Measurements from ENCODE around the gene CLPX.

The CLPX gene

DNA sequence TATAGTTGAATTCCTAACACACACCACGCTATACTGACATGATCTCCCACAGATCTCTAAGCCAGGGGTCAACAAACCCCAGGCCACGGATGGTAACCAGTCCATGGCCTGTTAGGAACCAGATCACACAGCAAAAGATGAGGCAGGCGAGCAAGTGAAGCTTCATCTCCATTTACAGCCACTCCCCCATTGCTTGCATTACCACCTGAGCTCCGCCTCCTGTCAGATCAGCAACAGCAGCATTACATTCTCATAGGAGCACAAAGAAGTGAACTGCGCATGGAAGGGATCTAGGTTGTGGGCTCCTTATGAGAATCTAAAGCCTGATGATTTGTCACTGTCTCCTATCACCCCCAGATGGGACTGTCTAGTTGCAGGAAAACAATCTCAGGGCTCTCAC lies 54.2 kb downstream of the CLPX start:
- Histone ChIP-seq H3K4me3 (ENCODE audit: insufficient read length, low read depth) (no peak overlapping the region), H3K4me1 (ENCODE audit: insufficient read depth, insufficient read length) (no peaks in the 10 kb centered on the region), H3K27me3 (ENCODE audit: insufficient read depth, insufficient read length) (no peaks in the 10 kb centered on the region), H3K36me3 (ENCODE audit: insufficient read depth, insufficient read length, low read length) (peaks cover 45% of the 10 kb centered on the region), H3K9me3 (ENCODE audit: insufficient read depth, low read length) (peaks cover 7% of the 10 kb centered on the region), H3K9ac (ENCODE audit: insufficient read length, low read depth) (no peak overlapping the region)
- TF ChIP-seq SUZ12 (IDR thresholded peaks at IDR 0.05; ENCODE audit: extremely low read depth, insufficient read depth, insufficient read length): no peak
- TF ChIP-seq YY1 (IDR thresholded peaks at IDR 0.05; ENCODE audit: insufficient read depth, insufficient read length): no peak
- no peak for TF ChIP-seq ZNF274 (IDR thresholded peaks at IDR 0.05; ENCODE audit: low read depth, low read length)
- DNase-seq (ENCODE audit: low read depth, low spot score): no peak

DNA sequence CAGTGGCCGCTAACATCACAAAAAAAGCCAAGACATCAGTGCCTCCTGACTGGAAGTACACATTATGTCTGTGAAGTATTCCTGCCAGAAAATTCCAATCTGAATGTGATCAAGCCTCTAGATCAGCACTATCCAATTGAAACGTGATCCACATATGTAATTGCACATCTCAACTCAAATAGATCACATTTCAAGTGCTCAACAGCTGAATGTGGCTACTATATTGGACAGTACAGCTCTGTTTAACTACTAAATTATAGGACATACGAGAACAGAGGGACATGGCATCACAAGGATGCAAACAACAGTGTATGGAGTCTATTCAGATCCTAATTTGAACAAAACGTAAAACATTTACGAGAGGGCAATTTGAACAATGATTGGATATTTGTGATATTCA lies 69.6 kb downstream of the CLPX start:
- Histone ChIP-seq H3K4me3 (ENCODE audit: insufficient read length, low read depth) (no peak overlapping the region), H3K36me3 (ENCODE audit: insufficient read depth, insufficient read length, low read length) (peaks cover 39% of the 10 kb centered on the region)
- TF ChIP-seq ZNF274 (IDR thresholded peaks at IDR 0.05; ENCODE audit: low read depth, low read length): no peak

DNA sequence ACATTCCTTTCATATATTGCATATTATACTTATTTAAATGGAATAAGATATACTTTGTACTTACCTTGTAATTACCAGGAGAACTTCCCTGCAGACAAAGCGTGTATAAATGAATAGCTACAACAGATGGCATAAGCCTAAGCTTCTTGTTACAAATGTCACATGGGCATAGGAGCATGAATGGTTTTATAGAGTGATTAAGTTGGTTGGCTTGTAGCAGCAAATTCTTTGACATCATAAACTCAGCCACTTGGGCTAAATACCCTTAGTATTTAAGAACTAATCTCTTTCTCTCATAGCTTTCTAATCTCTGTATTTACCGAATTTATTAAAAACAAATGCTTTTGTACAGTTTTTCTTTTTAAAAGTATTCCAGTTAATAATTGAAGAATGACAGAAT lies 70.1 kb downstream of the CLPX start, which contains the start of gene UBAP1L:
TSS of gene UBAP1L (minus strand) at position 115 of the 400 bp plus-strand sequence. CDS start 8,985 bp downstream, outside the sequence.
- Histone ChIP-seq H3K9me3 (ENCODE audit: insufficient read depth, low read length) (no peaks in the 10 kb centered on the region), H3K4me3 (ENCODE audit: insufficient read length, low read depth) (no peak within 1 kb of the TSS), H3K27me3 (ENCODE audit: insufficient read depth, insufficient read length) (no peaks in the 10 kb centered on the region), H3K9ac (ENCODE audit: insufficient read length, low read depth) (no peak within 1 kb of the TSS), H3K36me3 (ENCODE audit: insufficient read depth, insufficient read length, low read length) (peaks cover 37% of the 10 kb centered on the region), H3K4me1 (ENCODE audit: insufficient read depth, insufficient read length) (no peaks in the 10 kb centered on the region)
- TF ChIP-seq YY1 (IDR thresholded peaks at IDR 0.05; ENCODE audit: insufficient read depth, insufficient read length) (no peak), SUZ12 (IDR thresholded peaks at IDR 0.05; ENCODE audit: extremely low read depth, insufficient read depth, insufficient read length) (no peak), ZNF274 (IDR thresholded peaks at IDR 0.05; ENCODE audit: low read depth, low read length) (no peak)
- no peak for DNase-seq (ENCODE audit: low read depth, low spot score)

More for the DNA sequence above, 69.6 kb downstream of the CLPX start:
- Histone ChIP-seq H3K4me1 (ENCODE audit: insufficient read depth, insufficient read length) (no peaks in the 10 kb centered on the region), H3K9ac (ENCODE audit: insufficient read length, low read depth) (no peak overlapping the region), H3K9me3 (ENCODE audit: insufficient read depth, low read length) (no peaks in the 10 kb centered on the region), H3K27me3 (ENCODE audit: insufficient read depth, insufficient read length) (no peaks in the 10 kb centered on the region)
- no peak for DNase-seq (ENCODE audit: low read depth, low spot score)

DNA sequence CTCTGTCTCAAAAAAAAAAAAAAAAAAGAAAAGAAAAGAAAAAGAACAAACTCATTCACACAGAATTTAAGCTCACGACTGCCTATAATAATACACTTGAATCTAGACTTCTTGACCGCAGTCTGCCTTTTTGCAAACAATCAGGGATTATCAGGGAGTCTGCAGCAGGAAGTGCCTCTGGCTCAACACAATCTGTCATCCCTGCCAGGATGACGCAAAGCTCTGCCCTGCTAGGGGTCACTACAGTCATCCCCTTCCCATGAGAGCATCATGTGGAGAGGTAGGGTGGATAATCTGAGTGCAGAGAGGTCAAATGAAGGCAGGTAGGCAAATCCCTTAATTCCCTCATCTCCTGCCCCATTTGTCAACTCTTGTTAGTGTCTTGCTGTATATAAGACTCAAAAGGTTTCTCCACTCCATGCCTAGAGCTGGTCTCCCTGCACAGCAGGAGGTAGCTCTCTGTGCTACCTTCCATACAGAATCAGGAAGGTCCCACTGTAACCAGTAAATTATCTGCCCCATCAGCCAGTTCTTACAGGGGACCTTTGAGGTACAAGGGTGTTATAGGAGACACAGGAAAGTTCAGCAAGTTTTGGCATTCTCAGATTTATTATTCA lies 74.4 kb downstream of the CLPX start:
- Histone ChIP-seq H3K4me1 (ENCODE audit: insufficient read depth, insufficient read length) (no peaks in the 10 kb centered on the region), H3K9ac (ENCODE audit: insufficient read length, low read depth) (no peak overlapping the region), H3K36me3 (ENCODE audit: insufficient read depth, insufficient read length, low read length) (peaks cover 12% of the 10 kb centered on the region), H3K9me3 (ENCODE audit: insufficient read depth, low read length) (no peaks in the 10 kb centered on the region), H3K4me3 (ENCODE audit: insufficient read length, low read depth) (no peak overlapping the region), H3K27me3 (ENCODE audit: insufficient read depth, insufficient read length) (no peaks in the 10 kb centered on the region)
- no peak for DNase-seq (ENCODE audit: low read depth, low spot score)
- TF ChIP-seq YY1 (IDR thresholded peaks at IDR 0.05; ENCODE audit: insufficient read depth, insufficient read length) (no peak), SUZ12 (IDR thresholded peaks at IDR 0.05; ENCODE audit: extremely low read depth, insufficient read depth, insufficient read length) (no peak), ZNF274 (IDR thresholded peaks at IDR 0.05; ENCODE audit: low read depth, low read length) (no peak)

DNA sequence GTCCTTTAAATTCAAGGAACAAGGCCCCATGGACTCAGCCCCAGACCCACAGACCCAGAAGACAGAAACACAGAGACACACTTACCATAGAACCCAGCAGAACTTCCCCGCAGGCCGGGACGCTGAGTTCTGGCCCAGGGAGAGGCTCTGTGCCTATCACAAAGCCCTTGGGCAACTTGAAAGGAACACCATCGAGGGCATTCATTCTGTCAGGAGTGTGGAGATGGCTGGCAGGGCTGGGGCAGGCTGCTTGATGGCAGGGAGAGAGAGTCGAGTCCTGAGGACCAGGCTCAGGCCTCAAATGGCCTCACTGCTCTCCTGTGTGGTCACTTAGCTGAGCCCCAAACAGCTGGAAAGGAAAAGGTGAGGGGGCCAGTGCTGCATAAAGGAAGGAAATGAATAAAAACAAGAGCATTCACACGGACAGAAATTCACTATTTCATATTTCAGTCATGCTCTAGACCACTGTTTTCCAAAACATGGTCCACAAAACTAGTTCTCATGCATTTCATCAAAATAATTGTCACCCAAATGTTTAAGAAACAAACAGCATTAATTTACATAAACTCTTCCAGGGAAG lies 79.0 kb downstream of the CLPX start:
- H3K9me3 ChIP-seq (ENCODE audit: insufficient read depth, low read length): no peaks in the 10 kb centered on the region

DNA sequence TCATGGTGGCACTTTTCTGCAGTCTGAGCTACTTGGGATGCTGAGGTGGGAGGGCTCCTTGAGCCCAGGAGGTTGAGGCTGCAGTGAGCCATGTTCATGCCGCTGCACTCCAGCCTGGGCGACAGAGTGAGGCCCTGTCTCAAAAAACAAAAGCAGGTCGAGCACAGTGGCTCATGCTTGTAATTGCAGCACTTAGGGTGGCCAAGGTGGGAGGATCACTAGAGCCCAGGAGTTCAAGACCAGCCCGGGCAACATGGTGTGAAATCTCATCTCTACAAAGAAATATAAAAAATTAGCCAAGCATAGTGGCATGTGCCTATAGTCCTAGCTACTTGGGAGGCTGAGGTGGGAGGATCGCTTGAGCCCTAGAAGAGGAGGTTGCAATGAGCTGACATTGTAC lies 80.1 kb downstream of the CLPX start:
- TF ChIP-seq YY1 (IDR thresholded peaks at IDR 0.05; ENCODE audit: insufficient read depth, insufficient read length): no peak
- no peak for TF ChIP-seq SUZ12 (IDR thresholded peaks at IDR 0.05; ENCODE audit: extremely low read depth, insufficient read depth, insufficient read length)
- no peak for TF ChIP-seq ZNF274 (IDR thresholded peaks at IDR 0.05; ENCODE audit: low read depth, low read length)

More for the DNA sequence above, 79.0 kb downstream of the CLPX start:
- H3K36me3 ChIP-seq (ENCODE audit: insufficient read depth, insufficient read length, low read length): peaks cover 3% of the 10 kb centered on the region
- no peaks in the 10 kb centered on the region for H3K4me1 ChIP-seq (ENCODE audit: insufficient read depth, insufficient read length)
- H3K9ac ChIP-seq (ENCODE audit: insufficient read length, low read depth): no peak overlapping the region
- peaks cover 14% of the 10 kb centered on the region for H3K27me3 ChIP-seq (ENCODE audit: insufficient read depth, insufficient read length)
- no peak for DNase-seq (ENCODE audit: low read depth, low spot score)
- TF ChIP-seq SUZ12 (IDR thresholded peaks at IDR 0.05; ENCODE audit: extremely low read depth, insufficient read depth, insufficient read length): no peak
- TF ChIP-seq ZNF274 (IDR thresholded peaks at IDR 0.05; ENCODE audit: low read depth, low read length): no peak
- no peak for TF ChIP-seq YY1 (IDR thresholded peaks at IDR 0.05; ENCODE audit: insufficient read depth, insufficient read length)
- no peak overlapping the region for H3K4me3 ChIP-seq (ENCODE audit: insufficient read length, low read depth)

DNA sequence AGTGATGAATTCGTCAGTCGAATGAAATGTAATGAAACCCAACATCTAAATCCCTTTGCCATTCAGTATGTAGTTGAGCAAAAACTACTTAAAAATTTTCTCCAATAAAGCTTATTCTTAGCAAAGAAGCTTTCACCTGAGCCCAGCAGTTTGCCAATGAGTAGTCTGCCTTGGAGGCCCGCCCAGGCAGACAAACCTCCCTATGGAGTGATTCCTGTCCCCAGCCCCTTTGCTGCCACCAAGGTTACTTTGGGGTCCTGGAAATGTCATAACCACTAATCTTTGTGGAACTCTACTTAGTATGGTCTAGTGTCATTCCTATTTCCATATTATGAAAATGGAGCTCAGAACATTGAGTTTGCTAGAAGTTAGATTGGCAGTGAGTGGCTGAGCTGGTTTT lies 82.2 kb downstream of the CLPX start:
- Histone ChIP-seq H3K9ac (ENCODE audit: insufficient read length, low read depth) (no peak overlapping the region), H3K36me3 (ENCODE audit: insufficient read depth, insufficient read length, low read length) (peaks cover 19% of the 10 kb centered on the region), H3K4me3 (ENCODE audit: insufficient read length, low read depth) (no peak overlapping the region), H3K4me1 (ENCODE audit: insufficient read depth, insufficient read length) (no peaks in the 10 kb centered on the region), H3K9me3 (ENCODE audit: insufficient read depth, low read length) (no peaks in the 10 kb centered on the region), H3K27me3 (ENCODE audit: insufficient read depth, insufficient read length) (peaks cover 14% of the 10 kb centered on the region)
- no peak for DNase-seq (ENCODE audit: low read depth, low spot score)
- TF ChIP-seq ZNF274 (IDR thresholded peaks at IDR 0.05; ENCODE audit: low read depth, low read length) (no peak), YY1 (IDR thresholded peaks at IDR 0.05; ENCODE audit: insufficient read depth, insufficient read length) (no peak), SUZ12 (IDR thresholded peaks at IDR 0.05; ENCODE audit: extremely low read depth, insufficient read depth, insufficient read length) (no peak)

More for the DNA sequence above, 80.1 kb downstream of the CLPX start:
- peaks cover 14% of the 10 kb centered on the region for H3K27me3 ChIP-seq (ENCODE audit: insufficient read depth, insufficient read length)
- peaks cover 3% of the 10 kb centered on the region for H3K36me3 ChIP-seq (ENCODE audit: insufficient read depth, insufficient read length, low read length)
- DNase-seq (ENCODE audit: low read depth, low spot score): no peak
- no peaks in the 10 kb centered on the region for H3K4me1 ChIP-seq (ENCODE audit: insufficient read depth, insufficient read length)
- no peak overlapping the region for H3K9ac ChIP-seq (ENCODE audit: insufficient read length, low read depth)
- no peak overlapping the region for H3K4me3 ChIP-seq (ENCODE audit: insufficient read length, low read depth)
- no peaks in the 10 kb centered on the region for H3K9me3 ChIP-seq (ENCODE audit: insufficient read depth, low read length)

Data from NT2/D1 (cell line).